Choroid plexus epithelial cell (primary cell): ENCODE data around the gene PPP6R2.

ENCODE experiments used
- DNase-seq: peaks from one replicate; pipeline ENCODE4 v3.0.0-alpha.2; 2010; ENCODE audit warnings: low read depth
- H3K4me3 ChIP-seq: 2 replicates; pipeline ENCODE4 v1.5.1; 2011; ENCODE audit warnings: low read depth, mild to moderate bottlenecking, control low read depth, low read length, moderate library complexity
- CTCF ChIP-seq: conservative IDR thresholded peaks from 2 replicates; pipeline ENCODE4 v1.5.1; 2011; ENCODE audit warnings: low read depth, mild to moderate bottlenecking, control low read depth, inconsistent platforms, low read length, moderate library complexity

PPP6R2 gene

GRCh38 chr22:50420015-50420414 lies 76.9 kb downstream of the PPP6R2 start:
- no peak overlapping the region for H3K4me3 ChIP-seq
- TF ChIP-seq CTCF: no peak
- DNase-seq: no peak

GRCh38 chr22:50420581-50420980 lies 77.5 kb downstream of the PPP6R2 start:
- no peak overlapping the region for H3K4me3 ChIP-seq
- DNase-seq: no peak
- TF ChIP-seq CTCF: no peak

GRCh38 chr22:50422046-50422445 lies 78.9 kb downstream of the PPP6R2 start:
- no peak overlapping the region for H3K4me3 ChIP-seq
- no peak for DNase-seq
- no peak for TF ChIP-seq CTCF

- TF ChIP-seq CTCF: no peak
- no peak for DNase-seq
- no peak overlapping the region for H3K4me3 ChIP-seq
Observed at GRCh38 chr22:50422961-50423815, 80.1 kb downstream of the PPP6R2 start.

- no peak for DNase-seq
- no peak overlapping the region for H3K4me3 ChIP-seq
- TF ChIP-seq CTCF: no peak
Observed at GRCh38 chr22:50423956-50424355, 80.8 kb downstream of the PPP6R2 start.

GRCh38 chr22:50425179-50425916 lies 82.2 kb downstream of the PPP6R2 start:
- no peak overlapping the region for H3K4me3 ChIP-seq
- TF ChIP-seq CTCF: no peak
- DNase-seq: no peak
